HL-60 (cell line): Measurements from ENCODE around the gene PTPN23.

Experiments
- CTCF ChIP-seq: IDR thresholded peaks from one replicate; pipeline ENCODE4 v1.5.1; 2011; ENCODE audit warnings: low read length, control low read depth, inconsistent platforms; ENCODE audit not compliant: insufficient read depth
- POLR2AphosphoS5 ChIP-seq: IDR thresholded peaks from 2 replicates; pipeline ENCODE4 v1.6.1; 2012; ENCODE audit warnings: low read depth
- REST ChIP-seq: IDR thresholded peaks from 2 replicates; pipeline ENCODE4 v1.6.1; 2012; ENCODE audit warnings: low read depth; ENCODE audit not compliant: insufficient replicate concordance
- SPI1 ChIP-seq: IDR thresholded peaks from 2 replicates; pipeline ENCODE4 v1.6.1; 2012; ENCODE audit warnings: low read depth, mild to moderate bottlenecking, borderline replicate concordance

GRCh38 chr3:47374587-47374986 lies 6.2 kb upstream of the PTPN23 start:
- no peak for TF ChIP-seq CTCF
- TF ChIP-seq POLR2AphosphoS5, result no peak
- no peak for TF ChIP-seq REST
- no peak for TF ChIP-seq SPI1
